LNCaP clone FGC (cell line): ENCODE measurements around the gene MAGI2.

Experiments
- DNase-seq: peaks from one replicate; pipeline ENCODE4 v3.0.0-alpha.2; 2011; ENCODE audit warnings: low read depth
- H3K4me3 ChIP-seq: 2 replicates; pipeline ENCODE4 v1.5.1; 2011; ENCODE audit warnings: mild to moderate bottlenecking, low read depth, low read length, control low read depth
- TF ChIP-seq, protein P1 (sequence below): IDR thresholded peaks from 2 replicates; pipeline ENCODE4 v1.5.1; 2012; ENCODE audit warnings: mild to moderate bottlenecking; ENCODE audit not compliant: control insufficient read depth, insufficient read depth; ENCODE audit errors: extremely low read depth

The MAGI2 gene

DNA sequence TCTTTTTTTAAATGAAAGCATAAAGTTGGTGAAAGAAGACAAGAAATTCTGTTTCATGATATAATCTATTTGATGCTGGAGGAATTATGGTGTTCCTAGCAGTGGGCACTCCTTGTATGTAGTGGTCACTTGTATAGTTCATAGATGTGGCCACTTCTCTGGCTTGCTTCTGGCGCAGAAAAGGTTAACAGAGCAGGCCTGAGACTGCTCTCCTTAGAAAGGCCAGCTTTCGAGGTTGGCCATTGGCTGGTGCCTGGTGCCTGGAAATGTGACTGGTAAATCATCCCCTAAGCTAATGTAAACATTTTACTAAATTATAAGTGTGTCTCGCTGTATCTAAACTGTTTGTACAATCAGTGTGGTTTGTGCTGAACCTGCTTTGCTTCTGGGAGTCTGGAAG, 1378.8 kb downstream of the MAGI2 start:
- no peak for DNase-seq
- TF ChIP-seq, protein P1, sequence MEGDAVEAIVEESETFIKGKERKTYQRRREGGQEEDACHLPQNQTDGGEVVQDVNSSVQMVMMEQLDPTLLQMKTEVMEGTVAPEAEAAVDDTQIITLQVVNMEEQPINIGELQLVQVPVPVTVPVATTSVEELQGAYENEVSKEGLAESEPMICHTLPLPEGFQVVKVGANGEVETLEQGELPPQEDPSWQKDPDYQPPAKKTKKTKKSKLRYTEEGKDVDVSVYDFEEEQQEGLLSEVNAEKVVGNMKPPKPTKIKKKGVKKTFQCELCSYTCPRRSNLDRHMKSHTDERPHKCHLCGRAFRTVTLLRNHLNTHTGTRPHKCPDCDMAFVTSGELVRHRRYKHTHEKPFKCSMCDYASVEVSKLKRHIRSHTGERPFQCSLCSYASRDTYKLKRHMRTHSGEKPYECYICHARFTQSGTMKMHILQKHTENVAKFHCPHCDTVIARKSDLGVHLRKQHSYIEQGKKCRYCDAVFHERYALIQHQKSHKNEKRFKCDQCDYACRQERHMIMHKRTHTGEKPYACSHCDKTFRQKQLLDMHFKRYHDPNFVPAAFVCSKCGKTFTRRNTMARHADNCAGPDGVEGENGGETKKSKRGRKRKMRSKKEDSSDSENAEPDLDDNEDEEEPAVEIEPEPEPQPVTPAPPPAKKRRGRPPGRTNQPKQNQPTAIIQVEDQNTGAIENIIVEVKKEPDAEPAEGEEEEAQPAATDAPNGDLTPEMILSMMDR, result no peak
- no peak overlapping the region for H3K4me3 ChIP-seq

- no peak for DNase-seq
- no peak overlapping the region for H3K4me3 ChIP-seq
- TF ChIP-seq, protein P1, result no peak
Observed at GRCh38 chr7:78073609-78074382, 1379.7 kb downstream of the MAGI2 start.

DNA sequence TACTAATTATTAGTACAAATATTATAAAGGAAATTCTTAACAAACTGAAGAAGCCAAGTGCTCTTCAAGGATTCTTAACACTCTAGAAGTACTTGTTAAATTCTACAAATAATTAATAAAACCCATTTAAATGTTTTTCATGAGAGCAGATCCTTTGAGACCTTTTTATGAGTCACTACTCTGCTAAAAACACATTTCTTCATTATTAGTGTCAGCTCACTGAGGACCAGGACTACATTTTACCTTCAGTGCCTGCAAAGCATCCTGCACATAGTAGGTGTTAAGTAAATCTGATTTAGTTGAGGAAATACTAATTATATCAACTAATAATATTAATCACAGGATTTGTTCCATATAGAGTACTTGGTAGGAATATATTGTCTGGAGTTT, 1381.3 kb downstream of the MAGI2 start:
- no peak for DNase-seq
- TF ChIP-seq, protein P1, result no peak
- H3K4me3 ChIP-seq, result no peak overlapping the region

- TF ChIP-seq, protein P1, result no peak
- no peak overlapping the region for H3K4me3 ChIP-seq
Observed at GRCh38 chr7:78071491-78072200, 1381.8 kb downstream of the MAGI2 start.

GRCh38 chr7:78066599-78066998, 1386.9 kb downstream of the MAGI2 start:
- DNase-seq, result no peak
- TF ChIP-seq, protein P1, result no peak
- no peak overlapping the region for H3K4me3 ChIP-seq

More at GRCh38 chr7:78071491-78072200, 1381.8 kb downstream of the MAGI2 start:
- DNase-seq, result no peak

GRCh38 chr7:78063758-78064157, 1389.7 kb downstream of the MAGI2 start:
- H3K4me3 ChIP-seq, result no peak overlapping the region
- TF ChIP-seq, protein P1, result no peak
- DNase-seq, result no peak

DNA sequence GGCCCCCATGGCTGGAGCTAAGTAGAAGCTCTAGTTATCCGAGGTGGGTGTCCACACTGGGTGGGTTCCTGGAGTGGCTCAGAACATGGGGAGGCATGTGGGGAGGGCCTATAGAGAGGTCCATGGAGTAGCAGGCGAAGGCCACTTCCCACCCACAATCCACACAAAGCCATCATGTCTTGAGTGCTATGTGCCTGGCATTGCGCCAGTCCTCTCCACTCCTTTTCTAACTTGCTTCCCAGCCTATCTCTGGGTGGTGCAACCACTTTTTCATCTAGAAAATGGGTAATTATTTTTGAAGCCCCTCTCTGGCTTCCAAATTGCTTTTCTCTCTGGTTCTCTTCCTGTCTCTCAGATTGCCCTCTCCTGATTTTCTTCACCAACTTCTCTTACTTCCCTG, 1391.3 kb downstream of the MAGI2 start:
- H3K4me3 ChIP-seq, result no peak overlapping the region
- no peak for DNase-seq
- TF ChIP-seq, protein P1, result no peak
